ENCODE measurements around the gene LUZP1. TPM values are rescaled to one million over a fixed set of nuclear protein-coding genes. Genes with fewer than 3 reads are reported as not detected.

The LUZP1 gene
- total and polyA plus RNA-seq, 2 experiments from 2014 or later: 45.7 to 152 TPM

- no peaks in the 10 kb centered on the region for H3K9me2 ChIP-seq (ENCODE audit: insufficient read depth)
- H3K4me3 ChIP-seq: peak overlapping the region; percentile 84
- H4K20me1 ChIP-seq (replicated peaks; ENCODE audit: insufficient read depth): no peaks in the 10 kb centered on the region; the same call in 1 of the 2 replicates
- H3K27ac ChIP-seq (ENCODE audit: low read depth): no peak overlapping the region
- peak overlapping the region; percentile 87; the same call in 1 of the 2 replicates for H2AFZ ChIP-seq
- Mint-ChIP-seq H3K4me1 (peaks cover 21% of the 10 kb centered on the region), H3K27ac (no peak overlapping the region), H3K36me3 (ENCODE audit: low read depth) (no peaks in the 10 kb centered on the region), H3K4me3 (peak overlapping the region; percentile 61; the same call in 2 of the 3 replicates), H3K27me3 (ENCODE audit: insufficient read depth, low read depth, poor library complexity) (peaks cover 21% of the 10 kb centered on the region), H3K9me3 (no peaks in the 10 kb centered on the region)
- peaks cover 8% of the 10 kb centered on the region; the same call in 1 of the 2 replicates for H3K79me2 ChIP-seq (replicated peaks; ENCODE audit: insufficient read depth)
- H3K36me3 ChIP-seq (ENCODE audit: insufficient read depth): no peaks in the 10 kb centered on the region
- peaks cover 20% of the 10 kb centered on the region for H3K4me1 ChIP-seq (ENCODE audit: insufficient read depth)
- DNase-seq (ENCODE audit: low spot score): peak; percentile 47
- H3K4me2 ChIP-seq: peak overlapping the region; percentile 98
- peak; percentile 24 for ATAC-seq
- TF ChIP-seq ZNF462 (CRISPR knock-in tag; IDR thresholded peaks at IDR 0.05) (no peak), ETS1 (IDR thresholded peaks at IDR 0.05) (no peak), REST (IDR thresholded peaks at IDR 0.05; ENCODE audit: unreplicated experiment) (no peak), EZH2 (IDR thresholded peaks at IDR 0.05; ENCODE audit: low read depth, unreplicated experiment) (no peak), CREB1 (CRISPR knock-in tag; IDR thresholded peaks at IDR 0.05; ENCODE audit: low read depth) (no peak), ZNF114 (CRISPR knock-in tag; IDR thresholded peaks at IDR 0.05) (no peak), CTCF (conservative IDR thresholded peaks at IDR 0.05; ENCODE audit: low read depth in 2 of 2) (no peak), ZNF331 (CRISPR knock-in tag; IDR thresholded peaks at IDR 0.05; ENCODE audit: low read depth) (no peak), JUNB (IDR thresholded peaks at IDR 0.05; ENCODE audit: unreplicated experiment) (no peak), NANOG (IDR thresholded peaks at IDR 0.05; ENCODE audit: borderline replicate concordance) (no peak), POLR2AphosphoS5 (IDR thresholded peaks at IDR 0.05; ENCODE audit: low read depth) (no peak), EZH2phosphoT487 (IDR thresholded peaks at IDR 0.05; ENCODE audit: unreplicated experiment) (no peak)
- peaks cover 18% of the 10 kb centered on the region for H3K27me3 ChIP-seq (ENCODE audit: insufficient read depth)
- 0 out of 2 replicates have a peak, but pooled peaks cover 5% of the 10 kb centered on the region for H3F3A ChIP-seq (replicated peaks; ENCODE audit: low read depth)
These were observed 47.2 kb upstream of the LUZP1 start for GRCh38 chr1:23215751-23216449.

All from GM23338 (cell line).